Activated naive CD8-positive, alpha-beta T cell treated with anti-CD3 and anti-CD28 coated beads, Interleukin-2, amount 50 U/mL, for 24 hours (primary cell): Measurements from ENCODE around the gene PCDHGC4.
A peak's percentile ranks its signal among the peaks of the same experiment; 100 is the strongest.

ENCODE experiments used
- ATAC-seq: fragments of 150-1000 bp; cut with Tn5 transposase; one replicate; pipeline ENCODE4 v1.10.0; 2021
- DNase-seq: peaks from one replicate; pipeline ENCODE4 v3.0.0; 2021
- H3K27ac Mint-ChIP-seq: one replicate; pipeline ENCODE4 v1.8.0; 2021; ENCODE audit warnings: mild to moderate bottlenecking, mixed read lengths
- H3K27me3 Mint-ChIP-seq: one replicate; pipeline ENCODE4 v1.8.0; 2021; ENCODE audit warnings: mixed read lengths
- H3K36me3 Mint-ChIP-seq: one replicate; pipeline ENCODE4 v1.8.0; 2021; ENCODE audit warnings: low read depth, mixed read lengths
- H3K4me1 Mint-ChIP-seq: one replicate; pipeline ENCODE4 v1.8.0; 2021; ENCODE audit warnings: mixed read lengths
- H3K4me3 Mint-ChIP-seq: one replicate; pipeline ENCODE4 v1.8.0; 2021; ENCODE audit warnings: mild to moderate bottlenecking, moderate library complexity, mixed read lengths
- H3K9me3 Mint-ChIP-seq: one replicate; pipeline ENCODE4 v1.8.0; 2021; ENCODE audit warnings: mixed read lengths

The PCDHGC4 gene

DNA sequence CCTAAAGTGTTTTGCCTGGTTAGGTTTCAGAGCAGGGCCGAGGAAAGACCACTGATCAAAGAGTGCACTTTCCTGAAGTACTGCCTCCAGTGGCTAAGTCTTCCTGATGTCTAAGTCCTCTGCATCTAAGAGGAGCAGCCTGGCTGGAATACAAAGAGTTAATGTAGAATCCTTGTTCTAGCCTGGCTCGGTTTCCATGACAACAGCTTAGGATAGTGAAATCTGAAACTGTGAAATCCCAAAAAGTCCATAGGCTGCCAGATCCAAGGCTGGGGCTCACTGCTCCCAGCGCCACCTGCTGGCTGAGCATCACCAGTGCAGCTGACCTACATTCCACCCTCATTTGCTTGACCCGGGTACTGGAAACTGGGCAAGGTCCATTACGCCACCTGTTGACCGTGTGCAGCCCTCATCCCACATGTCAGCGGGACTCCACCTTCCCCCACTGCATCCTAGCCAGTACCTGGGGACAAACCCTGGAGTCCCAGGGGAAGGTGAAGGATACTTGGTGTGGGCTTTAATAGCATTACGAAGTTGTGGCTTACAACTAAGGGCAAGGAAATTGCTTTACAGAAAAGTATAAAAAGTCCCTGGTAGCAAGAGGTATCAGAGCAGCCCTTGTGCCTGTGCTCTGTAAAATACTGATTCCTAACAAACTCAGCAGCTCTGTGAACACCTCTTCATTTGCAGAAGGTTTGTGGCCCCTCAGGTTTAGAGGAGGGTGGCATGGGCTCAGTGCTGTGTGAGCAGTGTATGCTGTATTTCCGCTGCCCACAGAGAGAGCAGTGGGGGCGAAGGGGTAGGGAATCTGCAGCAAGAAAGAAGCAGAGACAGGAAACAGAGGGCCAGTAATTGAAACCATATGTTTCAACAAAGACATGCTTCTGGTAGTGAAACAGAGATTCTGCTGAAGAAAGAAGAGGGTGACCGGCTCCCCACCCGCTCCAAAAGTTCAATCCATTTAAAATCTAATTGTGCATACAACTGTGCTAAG lies 40.1 kb downstream of the PCDHGC4 start:
- DNase-seq, result peak; percentile 51
- Mint-ChIP-seq H3K27ac (peak overlapping the region; percentile 45), H3K36me3 (peaks cover 79% of the 10 kb centered on the region), H3K4me1 (peaks cover 46% of the 10 kb centered on the region), H3K4me3 (no peak overlapping the region), H3K27me3 (no peaks in the 10 kb centered on the region), H3K9me3 (no peaks in the 10 kb centered on the region)
- peak; percentile 41 for ATAC-seq

DNA sequence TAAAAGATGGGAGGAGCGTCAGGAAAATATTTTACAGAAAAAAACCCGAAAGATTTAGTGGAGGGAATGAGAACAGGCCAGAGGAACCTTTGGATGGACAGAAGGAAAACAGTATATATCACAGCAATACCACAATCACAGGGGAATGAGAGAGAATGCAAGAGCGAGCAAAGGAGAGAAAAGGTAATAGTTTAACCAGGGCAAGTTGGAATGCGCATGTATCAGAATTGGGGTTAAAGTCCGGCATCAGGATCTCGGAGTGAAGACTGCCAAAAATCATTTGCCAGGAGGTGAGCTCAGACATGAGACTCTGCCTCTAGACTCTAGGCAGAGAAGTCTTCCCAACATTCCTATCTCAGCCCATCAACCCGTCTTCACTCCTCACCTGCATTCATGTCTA lies 40.8 kb downstream of the PCDHGC4 start:
- Mint-ChIP-seq H3K27ac (peak overlapping the region; percentile 45), H3K27me3 (no peaks in the 10 kb centered on the region), H3K36me3 (peaks cover 71% of the 10 kb centered on the region), H3K4me3 (no peak overlapping the region), H3K9me3 (no peaks in the 10 kb centered on the region), H3K4me1 (peaks cover 38% of the 10 kb centered on the region)
- no peak for DNase-seq
- no peak for ATAC-seq

DNA sequence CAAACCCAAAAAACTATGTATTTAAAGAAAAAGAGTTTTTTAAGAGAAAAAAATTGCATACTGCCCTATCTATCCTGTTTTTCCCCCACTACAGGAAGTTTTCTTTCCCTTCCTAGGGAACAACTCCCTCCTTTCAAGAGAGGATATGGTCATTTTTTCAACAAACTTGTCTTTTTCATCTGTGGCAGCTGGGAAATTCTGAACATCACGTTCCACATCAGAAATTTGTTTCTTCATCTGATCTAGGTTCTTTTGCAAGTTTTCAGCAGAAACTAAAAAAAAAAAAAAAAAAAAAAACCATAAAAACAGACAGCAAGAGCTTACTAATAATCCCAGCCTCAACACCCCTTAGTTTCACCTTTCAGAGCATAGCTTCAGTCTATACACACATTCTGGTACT lies 42.6 kb downstream of the PCDHGC4 start:
- H3K36me3 Mint-ChIP-seq, result peaks cover 54% of the 10 kb centered on the region
- no peak for DNase-seq
- H3K27ac Mint-ChIP-seq, result no peak overlapping the region
- H3K4me3 Mint-ChIP-seq, result no peak overlapping the region
- no peaks in the 10 kb centered on the region for H3K9me3 Mint-ChIP-seq
- H3K4me1 Mint-ChIP-seq, result peaks cover 21% of the 10 kb centered on the region
- no peaks in the 10 kb centered on the region for H3K27me3 Mint-ChIP-seq
- no peak for ATAC-seq

DNA sequence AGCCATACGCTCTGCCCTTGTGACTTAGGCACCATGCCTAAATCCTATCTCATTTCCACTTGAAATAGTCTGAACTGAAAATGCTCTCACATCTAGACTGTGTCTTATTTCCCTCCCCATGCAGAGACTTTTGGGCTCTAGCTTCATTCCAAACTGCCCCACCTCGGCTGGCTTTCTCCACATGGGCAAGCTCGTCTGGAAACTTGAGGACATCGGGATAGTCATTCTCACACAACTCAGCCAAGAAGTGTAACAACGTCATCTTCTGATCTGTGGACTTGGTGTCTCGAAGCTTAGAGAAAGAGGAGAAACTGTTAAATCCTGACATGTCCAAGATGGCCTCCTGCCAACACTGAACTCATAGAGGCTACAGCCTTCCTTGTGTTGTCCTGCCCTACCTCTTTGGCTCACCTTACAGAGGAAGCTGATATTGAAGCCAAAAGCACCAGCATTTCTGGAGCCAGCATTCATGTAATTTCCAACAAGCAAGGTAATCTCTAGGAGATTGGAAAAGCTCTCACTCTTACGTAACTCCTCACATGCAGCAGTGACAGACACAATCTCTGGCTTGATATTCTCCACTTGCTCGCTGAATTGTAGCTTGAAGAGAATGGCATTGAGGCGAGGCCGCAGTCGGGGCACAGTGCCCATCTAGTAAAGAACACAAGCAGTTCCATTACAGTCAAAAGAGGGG lies 43.6 kb downstream of the PCDHGC4 start:
- H3K27me3 Mint-ChIP-seq, result no peaks in the 10 kb centered on the region
- no peak overlapping the region for H3K4me3 Mint-ChIP-seq
- no peak for ATAC-seq
- peak overlapping the region; percentile 48 for H3K27ac Mint-ChIP-seq
- H3K36me3 Mint-ChIP-seq, result peaks cover 44% of the 10 kb centered on the region
- peaks cover 12% of the 10 kb centered on the region for H3K4me1 Mint-ChIP-seq
- DNase-seq, result no peak
- no peaks in the 10 kb centered on the region for H3K9me3 Mint-ChIP-seq

DNA sequence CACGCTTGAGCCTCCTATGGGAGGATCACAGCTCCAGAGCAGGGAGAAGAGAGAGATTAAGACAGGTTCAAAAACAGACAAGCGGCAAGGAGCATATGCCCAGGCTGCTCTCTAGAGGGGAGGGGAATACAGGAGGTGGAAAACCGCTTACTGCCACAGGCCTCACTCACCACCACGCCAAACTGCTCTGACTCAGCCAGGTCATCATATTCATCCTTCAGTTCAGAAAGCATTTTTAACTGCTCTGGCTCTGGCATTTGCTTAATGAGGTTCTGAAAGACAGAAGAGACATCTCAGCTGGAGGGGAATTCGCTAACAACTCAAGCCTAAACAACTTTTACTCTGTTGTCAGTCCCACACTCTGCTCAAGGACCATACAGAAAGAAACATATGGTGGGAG lies 44.2 kb downstream of the PCDHGC4 start:
- H3K4me1 Mint-ChIP-seq, result peaks cover 12% of the 10 kb centered on the region
- peaks cover 41% of the 10 kb centered on the region for H3K36me3 Mint-ChIP-seq
- H3K9me3 Mint-ChIP-seq, result no peaks in the 10 kb centered on the region
- H3K27ac Mint-ChIP-seq, result peak overlapping the region; percentile 48
- H3K4me3 Mint-ChIP-seq, result no peak overlapping the region
- no peaks in the 10 kb centered on the region for H3K27me3 Mint-ChIP-seq
- DNase-seq (no peak), ATAC-seq (peak; percentile 38)

DNA sequence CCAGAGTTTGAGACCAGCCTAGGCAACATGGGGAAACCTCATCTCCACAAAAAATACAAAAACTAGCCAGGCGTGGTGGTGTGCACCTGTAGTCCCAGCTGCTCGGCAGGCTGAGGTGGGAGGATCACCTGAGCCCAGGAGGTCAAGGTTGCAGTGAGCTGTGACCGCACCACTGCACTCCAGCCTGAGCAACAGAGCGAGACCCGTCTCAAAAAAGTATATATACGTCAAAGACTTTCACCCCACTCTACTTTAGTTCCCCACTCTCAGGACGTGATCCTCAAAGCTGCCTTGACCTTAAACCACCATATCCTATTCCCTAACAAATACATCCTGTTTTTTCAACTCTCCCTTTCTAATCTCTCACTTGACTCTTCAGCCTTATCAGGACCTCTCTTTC lies 45.0 kb downstream of the PCDHGC4 start:
- H3K27ac Mint-ChIP-seq, result no peak overlapping the region
- DNase-seq (no peak), ATAC-seq (no peak)
- H3K4me1 Mint-ChIP-seq, result peaks cover 9% of the 10 kb centered on the region
- H3K27me3 Mint-ChIP-seq, result no peaks in the 10 kb centered on the region
- peaks cover 43% of the 10 kb centered on the region for H3K36me3 Mint-ChIP-seq
- H3K4me3 Mint-ChIP-seq, result no peak overlapping the region
- H3K9me3 Mint-ChIP-seq, result no peaks in the 10 kb centered on the region

DNA sequence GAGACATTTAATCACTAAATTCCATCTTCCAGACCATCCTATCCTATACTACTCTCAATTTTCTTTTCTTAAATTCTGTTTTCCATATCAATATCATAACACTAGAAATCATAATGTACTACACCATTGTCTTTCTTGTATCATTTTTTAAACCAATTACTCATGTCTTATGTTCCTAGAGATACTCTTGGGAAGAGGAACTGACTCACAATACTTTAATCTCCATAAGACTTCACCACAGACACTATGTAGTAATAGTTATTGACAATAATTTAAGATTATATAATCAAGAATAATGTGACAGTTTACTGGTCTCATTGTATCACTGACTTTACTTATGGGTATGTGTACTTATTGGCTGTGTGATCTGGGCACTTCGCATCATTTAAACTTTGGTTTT lies 47.9 kb downstream of the PCDHGC4 start:
- H3K27ac Mint-ChIP-seq, result no peak overlapping the region
- H3K9me3 Mint-ChIP-seq, result no peaks in the 10 kb centered on the region
- ATAC-seq (no peak), DNase-seq (no peak)
- no peak overlapping the region for H3K4me3 Mint-ChIP-seq
- H3K27me3 Mint-ChIP-seq, result no peaks in the 10 kb centered on the region
- peaks cover 2% of the 10 kb centered on the region for H3K4me1 Mint-ChIP-seq
- peaks cover 37% of the 10 kb centered on the region for H3K36me3 Mint-ChIP-seq

DNA sequence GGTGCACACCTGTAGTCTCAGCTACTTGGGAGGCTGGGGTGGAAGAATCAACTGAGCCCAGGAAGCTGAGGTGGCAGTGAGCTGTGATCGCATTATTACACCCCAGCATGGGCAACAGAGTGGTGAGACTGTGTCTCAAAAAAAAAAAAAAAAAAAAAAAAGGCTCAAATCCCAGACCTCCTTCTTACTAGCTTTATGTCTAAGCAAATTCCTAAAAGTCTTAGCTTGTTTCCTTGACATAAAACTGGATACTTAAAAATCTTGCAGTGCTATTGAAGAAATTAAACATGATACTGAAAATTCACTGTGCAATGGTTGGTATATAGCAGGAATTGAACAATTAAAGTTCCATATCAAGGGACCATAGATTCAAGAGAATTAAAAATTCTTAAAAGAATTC lies 49.1 kb downstream of the PCDHGC4 start:
- H3K9me3 Mint-ChIP-seq, result no peaks in the 10 kb centered on the region
- H3K27me3 Mint-ChIP-seq, result no peaks in the 10 kb centered on the region
- H3K36me3 Mint-ChIP-seq, result peaks cover 27% of the 10 kb centered on the region
- no peak overlapping the region for H3K4me3 Mint-ChIP-seq
- ATAC-seq, result no peak
- H3K4me1 Mint-ChIP-seq, result peaks cover 2% of the 10 kb centered on the region
- no peak for DNase-seq
- no peak overlapping the region for H3K27ac Mint-ChIP-seq

DNA sequence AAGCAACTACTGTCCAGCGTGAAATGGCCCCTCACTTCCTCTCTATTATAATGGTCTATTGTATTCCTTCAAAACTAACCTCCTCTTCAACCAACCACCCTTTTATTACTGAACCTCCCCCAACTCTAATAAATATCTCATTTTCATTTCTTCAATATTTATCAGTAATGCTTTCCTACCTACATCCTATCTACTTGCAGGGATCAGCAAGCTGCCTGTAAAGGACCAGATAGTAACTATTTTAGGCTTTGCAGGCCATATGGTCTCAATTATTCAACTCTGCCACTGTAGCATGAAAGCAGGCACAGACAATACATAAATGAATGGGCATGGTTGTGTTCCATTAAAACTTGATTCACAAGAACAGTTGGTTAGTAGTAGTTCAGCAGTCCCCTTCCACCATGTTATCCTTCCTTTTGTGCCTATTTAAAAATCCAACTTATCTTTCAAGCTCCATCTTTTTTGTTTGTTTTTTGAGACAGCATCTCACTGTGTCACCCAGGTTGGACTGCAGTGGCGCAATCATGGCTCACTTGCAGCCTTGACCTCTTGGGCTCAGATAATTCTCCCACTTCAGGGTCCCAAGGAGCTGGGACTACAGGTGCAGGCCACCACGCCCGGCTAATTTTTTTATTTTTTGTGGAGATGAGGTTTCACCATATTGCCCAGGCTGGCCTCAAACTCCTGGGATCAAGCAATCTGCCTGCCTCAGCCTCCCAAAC lies 49.8 kb downstream of the PCDHGC4 start:
- DNase-seq (no peak), ATAC-seq (no peak)
- H3K4me3 Mint-ChIP-seq, result no peak overlapping the region
- H3K4me1 Mint-ChIP-seq, result peaks cover 2% of the 10 kb centered on the region
- peaks cover 31% of the 10 kb centered on the region for H3K36me3 Mint-ChIP-seq
- no peaks in the 10 kb centered on the region for H3K9me3 Mint-ChIP-seq
- H3K27ac Mint-ChIP-seq, result peak overlapping the region; percentile 10
- H3K27me3 Mint-ChIP-seq, result no peaks in the 10 kb centered on the region
